GM10266 (cell line): ENCODE results near the gene VAPB.

ENCODE experiments used
- DNase-seq: peaks from one replicate; pipeline ENCODE4 v3.0.0; 2012; ENCODE audit errors: extremely low spot score
- CTCF ChIP-seq: IDR thresholded peaks from 2 replicates; pipeline ENCODE4 v1.5.1; 2012; ENCODE audit warnings: mild to moderate bottlenecking, low read depth; ENCODE audit not compliant: control insufficient read depth, insufficient read depth; ENCODE audit errors: missing control alignments

Gene VAPB

GRCh38 chr20:58471193-58472164, 82.5 kb downstream of the VAPB start:
- no peak for TF ChIP-seq CTCF
- no peak for DNase-seq

- TF ChIP-seq CTCF, result no peak
- DNase-seq, result no peak
Observed at GRCh38 chr20:58472273-58473018, 83.4 kb downstream of the VAPB start.

- no peak for DNase-seq
- TF ChIP-seq CTCF, result no peak
Observed at GRCh38 chr20:58473453-58474425, 84.7 kb downstream of the VAPB start.

- no peak for DNase-seq
Observed at GRCh38 chr20:58475466-58475865, 86.4 kb downstream of the VAPB start.

GRCh38 chr20:58478141-58478805, 89.2 kb downstream of the VAPB start:
- TF ChIP-seq CTCF, result no peak
- no peak for DNase-seq

More at GRCh38 chr20:58475466-58475865, 86.4 kb downstream of the VAPB start:
- TF ChIP-seq CTCF, result no peak

- TF ChIP-seq CTCF, result no peak
Observed at GRCh38 chr20:58479726-58480440, 90.9 kb downstream of the VAPB start.

More at GRCh38 chr20:58479726-58480440, 90.9 kb downstream of the VAPB start:
- DNase-seq, result no peak
